H1 (cell line): ENCODE measurements around the gene SNX19. TPM values are rescaled to one million over a fixed set of nuclear protein-coding genes. Genes with fewer than 3 reads are reported as not detected.

Experiments
- JUN ChIP-seq: IDR thresholded peaks from 2 replicates; pipeline ENCODE4 v1.6.1; 2011; ENCODE audit warnings: low read depth, mild to moderate bottlenecking, improper control_type of control experiment, low read length
- JUND ChIP-seq: IDR thresholded peaks from 2 replicates; pipeline ENCODE4 v1.6.1; 2011; ENCODE audit warnings: mild to moderate bottlenecking, improper control_type of control experiment, low read length
- POU5F1 ChIP-seq: IDR thresholded peaks from 2 replicates; pipeline ENCODE4 v1.6.1; 2011; ENCODE audit warnings: low read depth, mild to moderate bottlenecking, low read length, moderate library complexity
- RNF2 ChIP-seq: fragments of 200-900, 300-1000 bp; sonication (generic); IDR thresholded peaks from 2 replicates; pipeline ENCODE4 v1.7.1; 2016; ENCODE audit warnings: borderline replicate concordance, low read depth, mild to moderate bottlenecking, antibody characterized with exemption, low read length; ENCODE audit not compliant: poor library complexity, severe bottlenecking; ENCODE audit errors: missing control alignments
- SRF ChIP-seq: IDR thresholded peaks from 2 replicates; pipeline ENCODE4 v1.6.1; 2011; ENCODE audit warnings: mild to moderate bottlenecking, low read depth, low read length, moderate library complexity
- TAF7 ChIP-seq: optimal IDR thresholded peaks from 2 replicates; pipeline ENCODE3; 2011; ENCODE audit warnings: low read depth, mild to moderate bottlenecking, inconsistent platforms, low read length, moderate library complexity, borderline replicate concordance
- TBP ChIP-seq: IDR thresholded peaks from 2 replicates; pipeline ENCODE4 v1.6.1; 2011; ENCODE audit warnings: low read depth, low read length, improper control_type of control experiment
- polyA plus RNA-seq, 7 experiments: library from polyadenylated mRNA; depleted of rRNA in 3 of 7; stranded (reverse) in 5 of 7; unstranded in 2 of 7; fragments of >200 nt in 5 of 7; fragments of 200-250 nt in 2 of 7; gene quantifications; 1 replicate in 5 of 7; 2 replicates in 1 of 7; 4 replicates in 1 of 7; pipeline versions ENCODE4 v1.2.1 to v1.2.3, GENCODE V29; 2011 to 2013; ENCODE audit warnings: missing spikeins in 2 of 7, mixed read lengths in 2 of 7
- total RNA-seq: library from RNA; stranded (reverse); fragmentation: NEBNext Ultra II Directional; extraction: Animal tissue kit (Norgen Biotek cat#: 25700); gene quantifications from 2 replicates; pipeline ENCODE4 v1.2.1, GENCODE V29; 2021

Gene SNX19
- total and polyA plus RNA-seq, 2 of the 8 experiments (the other 6 are each of a cell fraction or from before 2014, with no cell fraction given): 15.0 to 25.2 TPM

- no peak for TF ChIP-seq TAF7
- no peak for TF ChIP-seq JUND
- TF ChIP-seq RNF2: no peak
- no peak for TF ChIP-seq SRF
- no peak for TF ChIP-seq TBP
- TF ChIP-seq POU5F1: no peak
- TF ChIP-seq JUN: no peak
These were observed 49.4 kb downstream of the SNX19 start (continued) for GRCh38 chr11:130866831-130867230.
